ENCODE results near the gene DDX27. TPM values are rescaled to one million over a fixed set of nuclear protein-coding genes. Genes with fewer than 3 reads are reported as not detected.

DDX27 gene
- total and polyA plus RNA-seq, 9 of the 15 experiments (the other 6 are each of a cell fraction or from before 2014, with no cell fraction given), result 17.9 to 79.3 (median 57.0) TPM

DNA sequence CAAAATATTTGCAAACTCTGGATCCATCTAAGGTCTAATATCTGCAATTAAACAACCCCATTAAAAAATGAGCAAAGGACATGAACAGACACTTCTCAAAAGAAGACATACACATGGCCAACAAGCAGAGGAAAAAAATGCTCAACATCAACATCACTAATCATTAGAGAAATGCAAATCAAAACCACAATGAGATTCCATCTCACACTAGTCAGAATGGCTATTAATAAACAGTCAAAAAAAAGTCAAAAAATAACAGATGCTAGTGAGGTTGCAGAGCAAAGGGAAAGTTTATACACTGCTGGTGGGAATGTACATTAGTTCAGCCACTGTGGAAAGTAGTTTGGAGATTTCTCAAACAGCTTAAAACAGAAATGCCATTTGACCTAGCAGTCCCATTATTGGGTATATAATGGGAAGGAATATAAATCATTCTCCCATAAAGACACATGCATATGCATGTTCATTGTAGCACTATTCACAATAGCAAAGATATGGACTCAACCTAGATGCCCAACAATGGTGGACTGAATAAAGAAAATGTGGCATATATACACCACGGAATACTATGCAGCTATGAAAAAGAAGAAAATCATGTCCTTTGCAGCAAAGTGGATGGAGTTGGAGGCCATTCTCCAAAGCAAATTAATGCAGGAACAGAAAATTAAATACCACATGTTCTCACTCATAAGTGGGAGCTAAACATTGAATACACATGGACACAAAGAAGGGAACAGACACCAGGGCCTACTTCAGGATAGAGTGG, 49.6 kb downstream of the DDX27 start (continued):
- TF ChIP-seq, protein P1, sequence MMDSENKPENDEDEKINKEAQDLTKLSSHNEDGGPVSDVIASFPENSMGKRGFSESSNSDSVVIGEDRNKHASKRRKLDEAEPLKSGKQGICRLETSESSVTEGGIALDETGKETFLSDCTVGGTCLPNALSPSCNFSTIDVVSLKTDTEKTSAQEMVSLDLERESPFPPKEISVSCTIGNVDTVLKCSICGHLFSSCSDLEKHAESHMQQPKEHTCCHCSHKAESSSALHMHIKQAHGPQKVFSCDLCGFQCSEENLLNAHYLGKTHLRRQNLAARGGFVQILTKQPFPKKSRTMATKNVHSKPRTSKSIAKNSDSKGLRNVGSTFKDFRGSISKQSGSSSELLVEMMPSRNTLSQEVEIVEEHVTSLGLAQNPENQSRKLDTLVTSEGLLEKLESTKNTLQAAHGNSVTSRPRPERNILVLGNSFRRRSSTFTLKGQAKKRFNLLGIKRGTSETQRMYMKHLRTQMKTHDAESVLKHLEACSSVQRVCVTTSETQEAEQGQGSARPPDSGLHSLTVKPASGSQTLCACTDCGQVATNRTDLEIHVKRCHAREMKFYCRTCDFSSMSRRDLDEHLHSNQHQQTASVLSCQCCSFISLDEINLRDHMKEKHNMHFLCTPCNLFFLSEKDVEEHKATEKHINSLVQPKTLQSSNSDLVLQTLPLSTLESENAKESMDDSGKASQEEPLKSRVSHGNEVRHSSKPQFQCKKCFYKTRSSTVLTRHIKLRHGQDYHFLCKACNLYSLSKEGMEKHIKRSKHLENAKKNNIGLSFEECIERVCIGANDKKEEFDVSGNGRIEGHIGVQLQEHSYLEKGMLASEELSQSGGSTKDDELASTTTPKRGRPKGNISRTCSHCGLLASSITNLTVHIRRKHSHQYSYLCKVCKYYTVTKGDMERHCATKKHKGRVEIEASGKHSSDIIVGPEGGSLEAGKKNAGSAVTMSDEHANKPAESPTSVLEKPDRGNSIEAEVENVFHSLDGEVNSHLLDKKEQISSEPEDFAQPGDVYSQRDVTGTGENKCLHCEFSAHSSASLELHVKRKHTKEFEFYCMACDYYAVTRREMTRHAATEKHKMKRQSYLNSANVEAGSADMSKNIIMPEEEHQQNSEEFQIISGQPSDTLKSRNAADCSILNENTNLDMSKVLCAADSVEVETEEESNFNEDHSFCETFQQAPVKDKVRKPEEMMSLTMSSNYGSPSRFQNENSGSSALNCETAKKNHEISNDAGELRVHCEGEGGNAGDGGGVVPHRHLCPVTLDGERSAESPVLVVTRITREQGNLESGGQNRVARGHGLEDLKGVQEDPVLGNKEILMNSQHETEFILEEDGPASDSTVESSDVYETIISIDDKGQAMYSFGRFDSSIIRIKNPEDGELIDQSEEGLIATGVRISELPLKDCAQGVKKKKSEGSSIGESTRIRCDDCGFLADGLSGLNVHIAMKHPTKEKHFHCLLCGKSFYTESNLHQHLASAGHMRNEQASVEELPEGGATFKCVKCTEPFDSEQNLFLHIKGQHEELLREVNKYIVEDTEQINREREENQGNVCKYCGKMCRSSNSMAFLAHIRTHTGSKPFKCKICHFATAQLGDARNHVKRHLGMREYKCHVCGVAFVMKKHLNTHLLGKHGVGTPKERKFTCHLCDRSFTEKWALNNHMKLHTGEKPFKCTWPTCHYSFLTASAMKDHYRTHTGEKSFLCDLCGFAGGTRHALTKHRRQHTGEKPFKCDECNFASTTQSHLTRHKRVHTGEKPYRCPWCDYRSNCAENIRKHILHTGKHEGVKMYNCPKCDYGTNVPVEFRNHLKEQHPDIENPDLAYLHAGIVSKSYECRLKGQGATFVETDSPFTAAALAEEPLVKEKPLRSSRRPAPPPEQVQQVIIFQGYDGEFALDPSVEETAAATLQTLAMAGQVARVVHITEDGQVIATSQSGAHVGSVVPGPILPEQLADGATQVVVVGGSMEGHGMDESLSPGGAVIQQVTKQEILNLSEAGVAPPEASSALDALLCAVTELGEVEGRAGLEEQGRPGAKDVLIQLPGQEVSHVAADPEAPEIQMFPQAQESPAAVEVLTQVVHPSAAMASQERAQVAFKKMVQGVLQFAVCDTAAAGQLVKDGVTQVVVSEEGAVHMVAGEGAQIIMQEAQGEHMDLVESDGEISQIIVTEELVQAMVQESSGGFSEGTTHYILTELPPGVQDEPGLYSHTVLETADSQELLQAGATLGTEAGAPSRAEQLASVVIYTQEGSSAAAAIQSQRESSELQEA (IDR thresholded peaks at IDR 0.05; ENCODE audit: low read depth), result no peak
- TF ChIP-seq HNRNPK (IDR thresholded peaks at IDR 0.05; ENCODE audit: low read depth, low read length, poor library complexity, severe bottlenecking) (no peak), DMBX1 (CRISPR knock-in tag; IDR thresholded peaks at IDR 0.05; ENCODE audit: borderline replicate concordance) (no peak), ADNP (tag; IDR thresholded peaks at IDR 0.05) (0 out of 2 replicates have a peak, but pooled peaks have one; percentile 36), ZNF347 (CRISPR knock-in tag; IDR thresholded peaks at IDR 0.05; ENCODE audit: low read depth) (no peak), THAP12 (CRISPR knock-in tag; IDR thresholded peaks at IDR 0.05) (no peak), STAG1 (CRISPR knock-in tag; IDR thresholded peaks at IDR 0.05; ENCODE audit: borderline replicate concordance) (no peak), BMI1 (IDR thresholded peaks at IDR 0.05; ENCODE audit: low read length) (no peak), PHF20 (IDR thresholded peaks at IDR 0.05; ENCODE audit: partially characterized antibody) (no peak), MYNN (IDR thresholded peaks at IDR 0.05) (no peak), MYNN (CRISPR knock-in tag; IDR thresholded peaks at IDR 0.05) (no peak), MCM5 (IDR thresholded peaks at IDR 0.05; ENCODE audit: low read depth) (no peak)
- TF ChIP-seq, protein P2, sequence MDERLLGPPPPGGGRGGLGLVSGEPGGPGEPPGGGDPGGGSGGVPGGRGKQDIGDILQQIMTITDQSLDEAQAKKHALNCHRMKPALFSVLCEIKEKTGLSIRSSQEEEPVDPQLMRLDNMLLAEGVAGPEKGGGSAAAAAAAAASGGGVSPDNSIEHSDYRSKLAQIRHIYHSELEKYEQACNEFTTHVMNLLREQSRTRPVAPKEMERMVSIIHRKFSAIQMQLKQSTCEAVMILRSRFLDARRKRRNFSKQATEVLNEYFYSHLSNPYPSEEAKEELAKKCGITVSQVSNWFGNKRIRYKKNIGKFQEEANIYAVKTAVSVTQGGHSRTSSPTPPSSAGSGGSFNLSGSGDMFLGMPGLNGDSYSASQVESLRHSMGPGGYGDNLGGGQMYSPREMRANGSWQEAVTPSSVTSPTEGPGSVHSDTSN (CRISPR knock-in tag; IDR thresholded peaks at IDR 0.05; ENCODE audit: low read depth), result no peak
- TF ChIP-seq, protein P2 (tag; conservative IDR thresholded peaks at IDR 0.05; ENCODE audit: low read depth), result no peak
